DMS114 treated with DMSO at 0.1 percent for 48 hours (cell line): Measurements from ENCODE around the gene KRT3.

Experiments used
- DNase-seq: peaks from one replicate; lab custom pipeline; 2025; ENCODE audit not compliant: unreplicated experiment; lab: John Stamatoyannopoulos, UW

Gene KRT3

GRCh38 chr12:52827499-52828090, 31.7 kb upstream of the KRT3 start:
- no peak for DNase-seq

- no peak for DNase-seq
Observed at GRCh38 chr12:52826611-52827498, 30.9 kb upstream of the KRT3 start.

- DNase-seq: no peak
Observed at GRCh38 chr12:52825961-52826360, 30.0 kb upstream of the KRT3 start.

GRCh38 chr12:52824741-52825410, 29.0 kb upstream of the KRT3 start:
- DNase-seq: no peak

- DNase-seq: no peak
Observed at GRCh38 chr12:52823761-52824450, 28.0 kb upstream of the KRT3 start.

- no peak for DNase-seq
Observed at GRCh38 chr12:52822771-52823510, 27.0 kb upstream of the KRT3 start.

- DNase-seq: no peak
Observed at GRCh38 chr12:52821826-52822660, 26.1 kb upstream of the KRT3 start.

GRCh38 chr12:52821071-52821730, 25.3 kb upstream of the KRT3 start:
- DNase-seq: no peak

GRCh38 chr12:52820521-52820920, 24.6 kb upstream of the KRT3 start:
- no peak for DNase-seq

GRCh38 chr12:52819731-52820510, 24.0 kb upstream of the KRT3 start:
- DNase-seq: no peak

GRCh38 chr12:52818887-52819420, 23.0 kb upstream of the KRT3 start:
- no peak for DNase-seq

GRCh38 chr12:52818388-52818787, 22.5 kb upstream of the KRT3 start:
- no peak for DNase-seq

GRCh38 chr12:52817699-52818238, 21.9 kb upstream of the KRT3 start:
- DNase-seq: no peak

GRCh38 chr12:52817003-52817698, 21.2 kb upstream of the KRT3 start:
- DNase-seq: no peak

- DNase-seq: no peak
Observed at GRCh38 chr12:52815676-52816588, 20.0 kb upstream of the KRT3 start.

GRCh38 chr12:52815161-52815560, 19.2 kb upstream of the KRT3 start:
- DNase-seq: no peak
